ES-I3 (cell line): ENCODE data around the gene EVX1.

Experiments
- H3K36me3 ChIP-seq: 2 replicates; pipeline ENCODE4 v1.6.1; 2013; ENCODE audit warnings: mild to moderate bottlenecking, low read length, control low read depth, moderate library complexity; ENCODE audit not compliant: insufficient read depth
- H3K4me1 ChIP-seq: 2 replicates; pipeline ENCODE4 v1.6.1; 2013; ENCODE audit warnings: mild to moderate bottlenecking, control low read depth, low read length; ENCODE audit not compliant: insufficient read depth
- H3K9ac ChIP-seq: 2 replicates; pipeline ENCODE4 v1.6.1; 2013; ENCODE audit warnings: low read depth, mild to moderate bottlenecking, low read length, moderate library complexity
- H3K9me3 ChIP-seq: 2 replicates; pipeline ENCODE4 v1.6.1; 2013; ENCODE audit warnings: mild to moderate bottlenecking, low read length, moderate library complexity; ENCODE audit not compliant: control insufficient read depth, insufficient read depth

The EVX1 gene

GRCh38 chr7:27271384-27271783, 28.8 kb downstream of the EVX1 start:
- no peaks in the 10 kb centered on the region for H3K9me3 ChIP-seq
- H3K9ac ChIP-seq = no peak overlapping the region
- H3K36me3 ChIP-seq = no peaks in the 10 kb centered on the region
- H3K4me1 ChIP-seq = no peaks in the 10 kb centered on the region

GRCh38 chr7:27277628-27278027, 35.0 kb downstream of the EVX1 start:
- Histone ChIP-seq H3K9ac (no peak overlapping the region), H3K9me3 (no peaks in the 10 kb centered on the region), H3K4me1 (no peaks in the 10 kb centered on the region), H3K36me3 (no peaks in the 10 kb centered on the region)

GRCh38 chr7:27283558-27283957, 41.0 kb downstream of the EVX1 start:
- H3K36me3 ChIP-seq = no peaks in the 10 kb centered on the region
- H3K9ac ChIP-seq = no peak overlapping the region
- no peaks in the 10 kb centered on the region for H3K4me1 ChIP-seq
- no peaks in the 10 kb centered on the region for H3K9me3 ChIP-seq

- Histone ChIP-seq H3K4me1 (no peaks in the 10 kb centered on the region), H3K36me3 (no peaks in the 10 kb centered on the region), H3K9ac (no peak overlapping the region), H3K9me3 (no peaks in the 10 kb centered on the region)
Measured at GRCh38 chr7:27295236-27295635, 52.6 kb downstream of the EVX1 start.

GRCh38 chr7:27297356-27297755, 54.8 kb downstream of the EVX1 start:
- no peaks in the 10 kb centered on the region for H3K9me3 ChIP-seq
- H3K4me1 ChIP-seq = no peaks in the 10 kb centered on the region
- H3K36me3 ChIP-seq = no peaks in the 10 kb centered on the region
- H3K9ac ChIP-seq = no peak overlapping the region
